Testis (tissue), 2 donors: ENCODE data around the gene DTX3.

Source experiments
- POLR2A ChIP-seq: fragments of 450-650 bp; IDR thresholded peaks from one replicate; pipeline ENCODE4 v1.6.1; 2017; ENCODE audit warnings: antibody characterized with exemption, mild to moderate bottlenecking, moderate library complexity
- TF ChIP-seq, protein P1 (sequence below), 3 experiments: fragments of 450-650 bp in 2 of 3; fragments of 200-600 bp in 1 of 3; sonication (generic) in 1 of 3; IDR thresholded peaks; one replicate each; pipeline ENCODE4 v1.5.1; 2016 to 2019; ENCODE audit warnings: antibody characterized with exemption in 3 of 3, mild to moderate bottlenecking in 2 of 3, moderate library complexity in 1 of 3

DNA sequence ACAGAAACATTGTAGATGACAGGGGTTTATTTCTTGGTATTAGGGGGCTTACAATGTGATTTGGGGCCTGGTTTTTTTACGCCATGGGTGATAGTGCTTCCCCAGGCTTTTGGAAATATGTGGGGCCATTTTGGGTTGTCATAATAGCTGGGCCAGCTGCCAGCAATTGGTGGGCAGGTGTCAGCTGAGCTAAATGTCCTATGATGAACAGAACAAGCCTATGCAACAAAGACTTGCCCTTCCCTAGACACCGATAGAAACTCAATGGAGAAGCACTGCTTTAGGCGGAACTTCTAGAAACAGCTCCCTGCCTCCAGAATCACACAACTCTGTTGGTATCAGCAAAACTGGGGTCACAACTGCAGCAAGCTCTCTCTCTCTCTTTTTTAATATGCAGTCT lies 33.5 kb downstream of the DTX3 start:
- TF ChIP-seq, protein P1, sequence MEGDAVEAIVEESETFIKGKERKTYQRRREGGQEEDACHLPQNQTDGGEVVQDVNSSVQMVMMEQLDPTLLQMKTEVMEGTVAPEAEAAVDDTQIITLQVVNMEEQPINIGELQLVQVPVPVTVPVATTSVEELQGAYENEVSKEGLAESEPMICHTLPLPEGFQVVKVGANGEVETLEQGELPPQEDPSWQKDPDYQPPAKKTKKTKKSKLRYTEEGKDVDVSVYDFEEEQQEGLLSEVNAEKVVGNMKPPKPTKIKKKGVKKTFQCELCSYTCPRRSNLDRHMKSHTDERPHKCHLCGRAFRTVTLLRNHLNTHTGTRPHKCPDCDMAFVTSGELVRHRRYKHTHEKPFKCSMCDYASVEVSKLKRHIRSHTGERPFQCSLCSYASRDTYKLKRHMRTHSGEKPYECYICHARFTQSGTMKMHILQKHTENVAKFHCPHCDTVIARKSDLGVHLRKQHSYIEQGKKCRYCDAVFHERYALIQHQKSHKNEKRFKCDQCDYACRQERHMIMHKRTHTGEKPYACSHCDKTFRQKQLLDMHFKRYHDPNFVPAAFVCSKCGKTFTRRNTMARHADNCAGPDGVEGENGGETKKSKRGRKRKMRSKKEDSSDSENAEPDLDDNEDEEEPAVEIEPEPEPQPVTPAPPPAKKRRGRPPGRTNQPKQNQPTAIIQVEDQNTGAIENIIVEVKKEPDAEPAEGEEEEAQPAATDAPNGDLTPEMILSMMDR (IDR thresholded peaks at IDR 0.05): no peak
- TF ChIP-seq POLR2A: no peak
